HUES48 (cell line): ENCODE data around the gene VEGFA.
"Not testable (repeated sequence)": the region's sequence is repeated elsewhere in the genome, so short reads cannot be mapped to it uniquely, and the experiment has no call there.

Source experiments
- H3K27ac ChIP-seq: one replicate; pipeline ENCODE4 v1.7.0; 2013; ENCODE audit warnings: low read depth, low read length, inconsistent platforms
- H3K27me3 ChIP-seq: 2 replicates; pipeline ENCODE4 v1.6.1; 2013; ENCODE audit warnings: mild to moderate bottlenecking, low read length; ENCODE audit not compliant: control insufficient read depth, insufficient read depth
- H3K36me3 ChIP-seq: 2 replicates; pipeline ENCODE4 v1.6.1; 2013; ENCODE audit warnings: low read length; ENCODE audit not compliant: control insufficient read depth, insufficient read depth
- H3K4me1 ChIP-seq: 2 replicates; pipeline ENCODE4 v1.6.1; 2013; ENCODE audit warnings: mild to moderate bottlenecking, low read length; ENCODE audit not compliant: control insufficient read depth, insufficient read depth
- H3K4me3 ChIP-seq: 2 replicates; pipeline ENCODE4 v1.5.1; 2013; ENCODE audit warnings: mild to moderate bottlenecking, low read depth, low read length
- H3K9ac ChIP-seq: 2 replicates; pipeline ENCODE4 v1.6.1; 2013; ENCODE audit warnings: mild to moderate bottlenecking, low read depth, low read length, moderate library complexity
- H3K9me3 ChIP-seq: 2 replicates; pipeline ENCODE4 v1.6.1; 2013; ENCODE audit warnings: low read length; ENCODE audit not compliant: control insufficient read depth, insufficient read depth

VEGFA gene

DNA sequence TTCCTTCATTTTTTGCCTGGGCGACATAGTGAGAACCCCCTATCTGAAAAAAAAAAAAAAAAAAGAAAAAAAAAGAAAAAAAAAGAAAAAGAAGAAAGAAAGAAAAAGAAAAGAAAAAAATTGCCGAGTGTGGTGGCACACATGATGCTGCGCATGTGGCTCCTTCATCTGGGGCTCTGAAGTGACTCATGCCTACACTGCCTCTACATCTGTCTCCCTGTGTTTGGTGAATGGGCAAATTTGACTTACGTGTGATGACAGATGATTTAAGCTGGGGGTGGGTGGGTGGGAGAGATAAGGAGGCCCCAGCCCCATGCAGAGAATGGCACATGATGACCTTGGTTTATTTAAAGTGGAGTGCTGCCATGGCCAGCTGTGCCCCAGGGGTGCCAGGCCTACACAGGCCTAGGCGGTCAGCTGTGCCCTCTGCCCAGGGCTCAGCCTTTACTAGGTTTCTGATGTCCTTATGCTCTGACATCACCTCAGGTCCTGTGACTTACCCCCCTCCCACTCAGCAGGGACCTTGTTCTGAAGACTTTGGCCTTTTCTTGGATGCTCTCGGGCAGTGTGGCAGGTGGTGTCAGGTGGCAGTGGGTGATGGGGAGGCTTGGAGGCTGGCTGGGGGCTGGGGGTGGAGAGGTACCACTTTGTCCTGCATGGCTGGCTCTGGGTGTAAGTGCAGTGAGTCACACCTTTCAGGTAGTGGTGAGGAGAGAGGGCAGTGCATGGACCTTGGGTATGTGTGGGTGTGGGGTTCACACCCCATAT is 41.1 kb downstream of the VEGFA start:
- no peaks in the 10 kb centered on the region for H3K36me3 ChIP-seq
- no peak overlapping the region for H3K4me3 ChIP-seq
- no peaks in the 10 kb centered on the region for H3K27me3 ChIP-seq
- no peak overlapping the region for H3K9ac ChIP-seq
- H3K4me1 ChIP-seq = no peaks in the 10 kb centered on the region
- no peaks in the 10 kb centered on the region for H3K9me3 ChIP-seq
- H3K27ac ChIP-seq = no peak overlapping the region

DNA sequence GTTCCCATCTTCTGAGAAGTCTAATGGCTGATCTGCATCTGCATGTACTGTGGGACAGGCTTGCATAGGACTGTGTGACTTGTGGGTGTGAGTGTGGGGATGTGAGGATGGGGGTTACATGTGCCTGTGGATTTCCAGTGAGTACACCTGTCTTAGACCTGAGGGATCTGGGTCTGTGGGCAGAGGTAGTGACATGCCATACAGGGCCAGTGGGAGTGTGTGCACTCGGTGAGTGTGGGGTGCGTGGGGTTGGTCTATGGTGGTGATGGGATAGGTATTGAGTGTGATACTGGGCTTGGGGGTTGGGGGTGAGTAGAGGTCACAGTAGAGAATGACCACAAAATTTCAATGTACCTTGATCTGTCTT is 41.7 kb downstream of the VEGFA start:
- H3K27me3 ChIP-seq = no peaks in the 10 kb centered on the region

DNA sequence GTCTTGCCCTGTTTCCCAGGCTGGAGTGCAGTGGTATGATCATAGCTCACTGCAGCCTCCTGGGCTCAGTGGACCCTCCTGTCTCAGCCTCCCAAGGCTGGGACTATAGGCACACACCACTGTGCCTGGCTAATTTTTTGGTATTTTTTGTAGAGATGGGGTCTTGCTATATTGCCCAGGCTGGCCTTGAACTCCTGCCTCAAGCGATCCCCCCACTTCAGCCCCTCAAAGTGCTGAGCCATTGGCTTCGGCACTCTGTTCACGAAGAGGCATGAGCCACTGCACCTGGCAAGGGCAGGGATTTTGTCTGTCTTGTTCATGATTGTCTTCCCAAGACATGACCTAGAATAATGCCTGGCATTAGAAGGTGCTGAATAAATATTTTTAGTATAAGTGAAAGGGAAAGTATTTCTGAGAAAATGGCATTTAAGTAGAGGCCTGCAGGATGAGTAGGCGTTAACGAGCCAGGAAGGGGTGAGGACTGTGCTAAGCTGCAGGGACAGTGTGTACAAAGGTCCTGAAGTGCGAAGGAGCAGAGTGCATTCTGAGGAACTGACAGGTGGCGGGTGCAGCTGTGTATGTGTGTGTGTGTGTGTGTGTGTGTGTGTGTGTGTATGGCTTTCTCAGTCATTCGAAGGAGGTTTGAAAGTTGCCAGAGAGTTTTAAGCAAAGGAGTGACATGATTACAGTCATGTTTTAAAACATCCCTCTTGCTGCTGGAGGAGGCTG is 43.0 kb downstream of the VEGFA start:
- H3K4me1 ChIP-seq = no peaks in the 10 kb centered on the region

More for the DNA sequence above, 41.7 kb downstream of the VEGFA start:
- Histone ChIP-seq H3K9me3 (no peaks in the 10 kb centered on the region), H3K27ac (no peak overlapping the region), H3K4me3 (no peak overlapping the region), H3K36me3 (no peaks in the 10 kb centered on the region), H3K4me1 (no peaks in the 10 kb centered on the region), H3K9ac (no peak overlapping the region)

DNA sequence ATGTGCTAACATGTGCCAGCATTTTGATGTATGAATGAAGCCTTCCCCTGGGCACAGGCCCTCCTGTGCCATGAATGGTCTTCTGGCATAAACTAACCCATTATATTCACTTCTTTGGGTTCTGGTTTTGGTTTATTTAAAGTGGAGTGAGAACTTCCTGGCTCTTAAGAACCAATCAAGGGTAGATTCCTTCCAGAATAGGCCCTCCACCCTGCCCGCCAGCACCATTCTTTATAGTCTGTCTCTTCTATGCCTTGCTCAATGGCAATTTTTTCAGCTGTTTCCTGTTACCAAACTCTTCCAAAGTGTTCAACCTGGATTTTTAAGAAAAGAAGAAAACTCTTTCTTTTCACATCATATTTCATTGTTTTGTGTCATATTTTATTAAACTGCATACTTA is 44.1 kb downstream of the VEGFA start:
- Histone ChIP-seq H3K4me1 (no peaks in the 10 kb centered on the region), H3K9me3 (no peaks in the 10 kb centered on the region), H3K9ac (no peak overlapping the region), H3K36me3 (no peaks in the 10 kb centered on the region), H3K27me3 (no peaks in the 10 kb centered on the region), H3K27ac (no peak overlapping the region), H3K4me3 (no peak overlapping the region)

More for the DNA sequence above, 43.0 kb downstream of the VEGFA start:
- no peak overlapping the region for H3K9ac ChIP-seq
- H3K36me3 ChIP-seq = no peaks in the 10 kb centered on the region
- H3K9me3 ChIP-seq = no peaks in the 10 kb centered on the region
- no peak overlapping the region for H3K4me3 ChIP-seq
- H3K27ac ChIP-seq = no peak overlapping the region
- H3K27me3 ChIP-seq = no peaks in the 10 kb centered on the region

DNA sequence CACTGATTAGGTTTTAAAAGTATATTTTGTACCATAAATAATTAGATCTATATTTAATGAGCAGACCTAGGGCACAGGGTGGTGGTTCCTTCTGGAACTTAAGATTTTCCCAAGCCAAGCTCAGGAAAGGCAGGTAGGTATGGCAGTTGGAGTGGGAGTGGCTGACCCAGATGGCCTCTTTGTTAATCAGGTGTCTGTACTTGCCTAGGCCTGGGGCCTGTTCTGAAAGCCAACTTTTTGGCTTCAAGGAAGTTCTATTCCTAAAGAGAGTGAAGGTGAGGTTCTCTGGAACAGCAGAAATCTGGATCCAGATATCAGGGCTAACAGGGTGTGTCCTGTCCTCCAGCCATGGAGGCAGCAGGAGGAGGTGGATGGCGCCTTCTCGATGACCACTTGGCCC is 44.9 kb downstream of the VEGFA start:
- Histone ChIP-seq H3K9me3 (no peaks in the 10 kb centered on the region), H3K36me3 (no peaks in the 10 kb centered on the region), H3K9ac (no peak overlapping the region), H3K27me3 (no peaks in the 10 kb centered on the region), H3K27ac (no peak overlapping the region), H3K4me1 (no peaks in the 10 kb centered on the region), H3K4me3 (no peak overlapping the region)

DNA sequence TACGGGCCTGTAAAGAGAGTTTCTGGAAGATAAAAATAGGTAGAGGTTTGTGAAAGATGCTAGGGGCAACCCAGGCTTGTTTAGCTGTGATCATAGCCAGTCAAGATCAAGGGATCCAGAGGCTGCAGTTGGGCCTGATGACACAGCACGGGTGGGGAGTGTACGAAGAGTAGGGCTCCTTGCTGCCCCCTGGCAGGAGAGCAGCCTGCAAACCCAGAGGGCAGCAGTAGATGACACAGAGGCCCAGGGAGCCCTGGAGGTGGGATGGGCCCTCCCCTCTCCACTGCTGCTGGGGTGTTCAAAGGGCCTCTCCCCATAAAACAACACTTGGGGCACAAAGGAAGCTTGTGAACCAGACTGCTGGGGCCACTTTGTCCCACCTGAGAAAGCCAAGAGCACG is 47.2 kb downstream of the VEGFA start:
- no peaks in the 10 kb centered on the region for H3K4me1 ChIP-seq
- no peaks in the 10 kb centered on the region for H3K9me3 ChIP-seq
- H3K27me3 ChIP-seq = no peaks in the 10 kb centered on the region
- no peak overlapping the region for H3K4me3 ChIP-seq
- H3K27ac ChIP-seq = no peak overlapping the region
- H3K9ac ChIP-seq = no peak overlapping the region
- no peaks in the 10 kb centered on the region for H3K36me3 ChIP-seq

DNA sequence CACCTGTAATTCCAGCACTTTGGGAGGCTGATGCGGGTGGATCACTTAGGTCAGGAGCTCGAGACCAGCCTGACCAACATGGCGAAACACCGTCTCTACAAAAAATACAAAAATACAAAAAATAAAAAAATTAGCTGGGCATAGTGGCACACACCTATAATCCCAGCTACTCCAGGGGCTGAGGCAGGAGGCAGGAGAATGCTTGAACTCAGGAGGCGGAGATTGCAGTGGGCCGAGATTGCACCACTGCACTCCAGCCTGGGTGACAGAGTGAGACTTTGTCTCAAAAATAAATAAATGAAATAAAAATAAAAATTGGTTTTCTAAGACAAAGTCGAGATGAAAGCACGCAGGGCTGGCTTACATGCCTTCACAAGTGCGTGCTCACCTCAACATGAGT is 49.0 kb downstream of the VEGFA start:
- H3K4me1 ChIP-seq, H3K36me3 ChIP-seq, H3K4me3 ChIP-seq, H3K27me3 ChIP-seq, H3K9me3 ChIP-seq, H3K27ac ChIP-seq, H3K9ac ChIP-seq: not testable (repeated sequence)

DNA sequence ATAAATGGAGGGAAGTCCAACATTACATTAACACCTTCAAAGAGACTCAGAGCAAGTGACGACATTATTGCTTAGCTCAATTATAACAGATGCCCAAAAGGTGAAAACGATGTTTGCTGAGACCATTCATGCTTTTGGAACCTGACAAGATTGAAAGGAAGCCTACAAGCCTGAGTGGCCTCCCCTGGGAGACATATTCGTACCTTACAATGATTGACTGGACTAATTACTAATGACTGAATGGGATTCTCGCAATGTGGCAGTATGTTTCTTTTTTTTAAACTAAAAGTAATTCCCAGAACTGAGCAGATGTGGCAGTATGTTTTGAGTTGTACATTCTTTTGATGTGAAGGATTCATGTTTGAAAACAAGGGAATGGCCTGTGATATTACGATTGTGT is 49.9 kb downstream of the VEGFA start:
- Histone ChIP-seq H3K4me3 (no peak overlapping the region), H3K4me1 (no peaks in the 10 kb centered on the region), H3K27me3 (no peaks in the 10 kb centered on the region), H3K36me3 (no peaks in the 10 kb centered on the region), H3K9me3 (no peaks in the 10 kb centered on the region), H3K27ac (no peak overlapping the region), H3K9ac (no peak overlapping the region)

DNA sequence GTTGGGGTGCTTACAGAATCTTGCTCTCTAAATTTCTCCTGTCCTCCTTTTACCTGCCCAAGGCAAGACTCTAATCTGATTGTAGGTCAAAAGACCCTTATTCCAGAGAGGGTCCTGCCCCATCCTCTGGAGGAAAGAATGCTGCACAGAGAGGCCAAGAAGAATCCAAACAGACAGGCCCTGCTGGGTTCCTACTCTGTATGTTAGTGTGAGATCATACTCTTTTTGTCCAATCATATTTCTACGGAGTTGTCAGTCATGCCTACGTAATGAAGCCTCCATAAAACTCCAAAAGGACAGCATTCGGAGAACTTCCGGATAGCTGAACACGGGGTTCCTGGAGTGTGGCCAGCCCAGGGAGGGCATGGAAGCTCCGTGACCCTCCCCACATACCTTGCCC is 50.5 kb downstream of the VEGFA start:
- Histone ChIP-seq H3K4me3 (no peak overlapping the region), H3K27ac (no peak overlapping the region), H3K9ac (no peak overlapping the region), H3K9me3 (no peaks in the 10 kb centered on the region), H3K36me3 (no peaks in the 10 kb centered on the region), H3K4me1 (no peaks in the 10 kb centered on the region), H3K27me3 (no peaks in the 10 kb centered on the region)

DNA sequence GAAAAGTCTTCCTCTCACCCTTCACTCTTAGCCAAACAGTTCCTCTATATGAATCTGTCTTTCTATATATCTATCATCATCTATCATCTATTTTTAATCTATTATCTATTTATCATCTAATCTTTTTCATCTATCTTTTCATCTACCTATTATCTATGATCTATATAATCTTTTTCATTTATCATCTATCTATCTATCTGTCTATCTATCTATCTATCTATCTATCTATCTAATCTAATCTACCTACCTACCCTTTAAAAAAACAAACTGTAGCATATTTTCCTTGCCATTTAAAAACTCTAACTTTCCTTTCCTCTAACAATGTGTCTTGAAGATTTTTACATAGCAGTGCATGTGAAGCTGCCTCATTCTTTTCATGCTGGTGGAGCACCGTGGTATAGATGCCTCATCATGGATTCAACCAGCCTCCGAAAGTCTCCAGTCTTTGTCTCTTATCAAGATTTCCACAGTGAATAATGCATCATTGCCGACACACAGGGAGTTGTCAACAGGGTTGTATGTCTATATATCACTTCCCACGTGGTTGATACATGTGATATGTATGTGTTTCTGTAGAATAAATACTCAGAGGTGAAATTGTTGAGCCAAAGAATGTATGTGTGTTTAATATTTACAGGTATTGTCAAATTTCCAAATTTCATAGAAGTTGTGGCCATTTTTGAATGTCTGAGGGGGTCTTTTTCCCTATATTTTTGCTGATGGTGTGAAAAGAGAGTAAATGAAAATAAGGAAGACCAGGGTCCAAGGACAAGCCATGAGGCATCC is 51.3 kb downstream of the VEGFA start:
- H3K9ac ChIP-seq = no peak overlapping the region

DNA sequence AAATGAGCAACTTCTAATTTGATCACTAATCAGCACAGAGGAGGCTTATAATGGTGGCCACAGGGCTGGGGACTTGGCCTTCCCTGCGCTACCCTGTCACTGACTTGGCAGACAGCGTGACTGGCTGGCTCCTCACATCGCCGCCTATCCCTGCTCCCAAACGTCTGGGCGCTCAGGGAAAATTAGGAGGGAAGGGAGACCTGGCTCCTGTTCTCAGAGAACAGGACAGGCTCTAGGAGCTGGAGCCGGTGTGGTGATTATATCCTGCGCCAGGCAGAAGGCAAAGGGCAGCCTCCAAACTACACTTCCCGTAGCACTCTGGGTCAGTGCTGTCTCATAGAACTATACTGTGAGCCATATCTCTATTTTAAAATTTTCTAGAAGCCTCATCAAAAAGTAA is 53.4 kb downstream of the VEGFA start:
- no peaks in the 10 kb centered on the region for H3K4me1 ChIP-seq
- no peaks in the 10 kb centered on the region for H3K9me3 ChIP-seq
- no peak overlapping the region for H3K27ac ChIP-seq
- no peak overlapping the region for H3K9ac ChIP-seq
- H3K36me3 ChIP-seq = no peaks in the 10 kb centered on the region
- H3K27me3 ChIP-seq = no peaks in the 10 kb centered on the region
- H3K4me3 ChIP-seq = no peak overlapping the region

More for the DNA sequence above, 51.3 kb downstream of the VEGFA start:
- H3K4me3 ChIP-seq = no peak overlapping the region
- no peaks in the 10 kb centered on the region for H3K27me3 ChIP-seq
- no peak overlapping the region for H3K27ac ChIP-seq
- no peaks in the 10 kb centered on the region for H3K9me3 ChIP-seq
- no peaks in the 10 kb centered on the region for H3K4me1 ChIP-seq
- no peaks in the 10 kb centered on the region for H3K36me3 ChIP-seq
